ENCODE data around the gene PTPN4.

Gene PTPN4

DNA sequence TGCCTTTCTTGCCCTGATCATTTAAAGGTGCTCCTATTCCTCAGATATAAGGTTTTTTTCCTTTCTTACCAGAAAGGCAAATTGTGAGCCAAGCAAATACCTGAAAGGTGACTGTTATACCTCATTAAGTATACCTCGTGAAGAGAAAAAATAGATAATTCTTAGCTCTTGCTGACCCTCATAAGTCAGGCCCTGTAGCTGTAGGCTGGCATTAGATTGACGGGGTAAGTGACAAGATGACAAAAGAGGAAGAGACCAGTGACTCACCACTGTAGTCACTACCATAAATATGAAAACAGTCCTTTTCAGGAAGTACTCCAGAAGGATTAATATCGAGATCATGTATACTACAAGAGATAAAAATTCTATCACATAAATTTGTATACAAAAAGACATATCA, 104.6 kb downstream of the PTPN4 start:
- no peak for DNase-seq

DNA sequence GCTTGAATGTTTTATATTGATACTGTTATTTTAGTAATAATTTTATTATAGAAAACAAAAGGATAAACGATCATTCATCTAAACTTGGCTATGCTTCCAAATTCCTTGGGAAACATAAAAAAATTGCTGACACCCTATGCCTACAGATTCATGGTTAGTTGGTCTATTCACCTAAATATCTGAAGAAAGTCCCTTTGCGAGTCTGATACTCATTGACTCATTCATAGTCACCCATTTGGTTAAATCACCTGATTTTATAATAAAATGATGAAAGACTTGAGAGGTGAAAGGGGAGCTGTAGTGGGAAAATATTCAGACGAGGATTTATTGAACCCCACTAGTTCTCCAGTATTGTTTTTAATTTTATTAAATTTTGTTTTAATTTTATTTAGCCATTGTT, 112.0 kb downstream of the PTPN4 start:
- DNase-seq = no peak

DNA sequence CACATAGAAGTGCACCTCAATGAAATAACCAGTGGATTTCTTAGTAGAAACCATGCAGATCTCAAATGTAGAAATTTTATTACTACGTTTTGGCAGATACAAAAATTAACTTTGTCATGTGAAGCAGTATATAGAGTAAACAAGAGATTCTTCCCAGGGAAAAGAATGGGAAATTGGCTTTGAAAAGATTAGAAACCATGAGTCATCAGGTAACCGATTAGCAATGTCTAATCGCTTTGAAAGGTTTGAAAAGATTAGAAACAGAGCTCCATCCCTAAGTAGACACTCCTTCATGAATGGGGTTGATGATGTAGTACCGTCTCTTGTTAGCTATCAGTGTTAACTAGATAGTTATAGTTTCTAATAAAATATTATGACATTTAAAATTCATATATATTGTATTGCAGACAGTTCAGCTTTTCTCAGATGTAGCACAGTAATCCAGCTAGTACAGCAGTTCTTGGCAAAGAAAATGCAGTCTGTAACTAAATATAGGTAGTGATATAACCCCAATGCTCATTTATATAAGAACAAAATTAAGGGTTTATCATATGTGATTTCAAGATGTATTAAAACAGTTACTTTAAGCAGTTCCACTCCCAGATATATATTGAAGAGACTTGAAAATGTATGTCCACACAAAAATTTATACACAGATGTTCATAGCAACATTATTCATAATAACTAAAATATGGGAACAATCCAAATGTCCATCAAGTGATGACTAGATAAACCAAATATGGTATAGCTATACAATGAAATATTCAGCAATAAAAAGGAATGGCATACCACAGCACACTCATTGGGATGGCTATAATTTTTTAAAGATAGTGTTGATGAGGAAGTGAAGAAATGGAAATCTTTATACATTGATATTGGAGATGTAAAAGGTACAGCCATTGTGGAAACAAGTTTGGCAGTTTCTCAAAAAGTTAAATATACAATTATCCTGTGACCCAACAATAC, 113.9 kb downstream of the PTPN4 start:
- DNase-seq = no peak

- no peak for DNase-seq
Observed at GRCh38 chr2:119879502-119879901, 119.8 kb downstream of the PTPN4 start.

DNA sequence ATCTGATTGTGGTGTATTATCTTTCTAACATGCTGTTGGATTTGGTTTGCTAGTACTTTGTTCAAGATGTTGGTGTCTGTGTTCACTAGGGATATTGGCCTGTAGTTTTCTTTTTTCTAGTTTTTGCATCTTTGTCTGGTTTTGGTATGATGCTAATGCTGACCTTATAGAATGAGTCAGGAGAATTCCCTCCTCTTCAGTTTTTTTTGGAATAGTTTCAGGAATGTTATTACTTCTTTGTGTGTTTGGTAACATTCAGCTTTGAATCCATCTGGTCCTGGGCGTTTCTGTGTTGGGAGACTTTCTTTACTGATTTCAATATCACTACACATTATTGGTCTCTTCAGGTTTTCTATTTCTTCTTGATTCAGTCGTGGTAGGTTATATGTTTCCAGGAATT, 129.0 kb downstream of the PTPN4 start:
- DNase-seq = no peak

DNA sequence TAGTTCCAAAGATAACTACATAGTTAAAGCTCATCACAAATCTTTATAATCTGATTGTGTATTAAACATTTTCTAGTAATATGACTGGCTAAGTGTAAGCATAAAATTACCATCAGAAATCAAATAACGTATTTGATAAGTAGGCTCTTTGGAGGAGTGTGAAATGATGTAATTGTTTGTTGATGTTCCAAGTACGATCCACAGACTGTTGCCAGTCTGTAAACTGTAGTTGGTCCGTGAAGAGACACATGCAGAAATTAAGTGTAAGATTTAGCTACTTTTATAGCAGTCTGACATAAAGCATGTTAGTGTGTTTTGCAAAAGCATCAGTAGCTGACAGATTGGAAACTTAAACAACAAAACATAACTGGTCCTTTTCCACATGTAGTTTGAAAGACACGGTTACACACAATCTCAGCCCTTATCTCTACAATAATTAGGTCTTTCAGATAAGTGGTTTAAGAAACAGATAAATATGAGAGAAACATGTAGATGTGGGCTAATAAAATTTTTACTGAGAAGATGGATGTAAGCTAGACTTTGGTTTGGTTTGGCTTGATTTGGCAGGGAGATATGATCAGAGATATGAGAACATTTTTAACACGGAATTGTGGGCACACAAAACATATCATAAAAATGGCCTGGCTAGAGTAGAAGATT, 138.1 kb downstream of the PTPN4 start:
- DNase-seq = no peak

DNA sequence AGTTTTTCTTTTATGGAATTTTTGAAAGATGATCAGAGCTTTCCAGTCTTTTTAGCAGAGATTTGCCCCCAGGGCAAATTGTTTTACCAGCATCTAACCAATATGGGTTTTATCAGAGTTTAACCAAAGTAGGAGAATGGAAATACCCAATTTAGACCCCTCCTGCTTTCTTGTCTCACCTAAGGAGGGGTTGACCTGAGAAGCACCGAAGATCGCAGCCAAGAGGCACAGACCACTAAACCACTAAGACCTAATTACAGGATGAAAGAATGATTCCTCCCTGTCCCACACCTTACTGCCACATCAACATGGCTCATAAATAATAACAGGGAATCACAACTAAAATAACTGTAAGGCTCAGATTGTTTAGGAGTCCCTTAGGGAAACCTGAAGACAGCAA, 141.3 kb downstream of the PTPN4 start:
- no peak for DNase-seq

- DNase-seq = no peak
Observed at GRCh38 chr2:119910566-119910965, 150.8 kb downstream of the PTPN4 start.

GRCh38 chr2:119914266-119914665, 154.5 kb downstream of the PTPN4 start:
- no peak for DNase-seq

DNA sequence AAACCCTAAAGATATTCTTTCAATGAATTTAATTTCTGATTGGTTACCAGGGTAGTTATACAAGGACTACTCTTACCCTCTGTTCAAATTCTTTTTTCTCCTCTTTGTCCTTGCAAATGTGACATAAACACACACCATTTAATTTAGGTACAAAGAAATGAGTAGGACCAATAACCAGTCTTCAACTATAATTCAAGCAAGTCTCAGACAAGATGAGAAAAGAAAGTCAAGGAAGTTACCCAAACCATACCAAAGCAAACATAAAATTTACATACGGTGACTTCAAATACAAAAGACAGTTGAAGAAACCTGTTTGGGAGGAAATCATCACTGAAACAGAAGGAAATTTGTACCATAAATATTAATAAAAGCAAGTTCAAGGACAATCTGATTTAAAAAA, 162.1 kb downstream of the PTPN4 start:
- no peak for DNase-seq

DNA sequence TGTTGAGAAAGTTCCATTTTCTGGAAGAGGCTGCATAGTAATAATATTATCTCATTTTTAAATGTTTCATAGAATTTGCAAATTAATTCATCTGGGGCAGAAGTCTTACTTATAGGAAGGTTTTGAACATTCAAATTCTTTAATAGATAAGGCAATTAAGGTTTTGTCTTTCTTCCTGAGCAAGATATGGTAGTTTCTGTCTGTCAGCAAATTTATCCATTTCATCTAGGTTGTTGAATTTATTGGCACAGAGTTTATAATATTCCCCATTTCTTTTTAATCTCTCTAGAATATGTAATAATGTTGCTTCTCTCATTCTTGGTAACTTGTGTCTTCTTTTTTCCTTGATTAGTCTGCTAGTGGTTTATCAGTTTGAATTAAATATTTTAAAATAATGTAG, 163.0 kb downstream of the PTPN4 start:
- DNase-seq = no peak

- DNase-seq = no peak
Observed at GRCh38 chr2:119929537-119929936, 169.8 kb downstream of the PTPN4 start.

DNA sequence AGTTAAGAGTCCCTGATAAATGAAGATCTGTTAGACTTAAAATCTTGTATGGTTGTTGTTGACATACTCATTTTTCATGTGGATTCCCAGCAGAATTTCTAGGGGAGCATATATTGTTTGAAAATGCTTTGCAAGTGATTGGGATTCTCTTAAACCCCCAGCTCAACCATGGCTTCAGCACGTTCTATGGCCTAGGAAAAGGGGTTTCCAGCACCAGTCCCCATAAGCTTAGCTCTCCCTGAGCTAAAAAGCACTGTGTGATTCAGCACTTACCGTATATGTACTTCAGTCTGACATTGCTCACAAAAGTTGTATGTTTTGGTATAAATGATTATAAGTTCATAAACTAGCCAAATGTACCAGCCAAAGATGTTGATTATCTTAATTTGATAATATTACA, 173.1 kb downstream of the PTPN4 start:
- DNase-seq = no peak

DNA sequence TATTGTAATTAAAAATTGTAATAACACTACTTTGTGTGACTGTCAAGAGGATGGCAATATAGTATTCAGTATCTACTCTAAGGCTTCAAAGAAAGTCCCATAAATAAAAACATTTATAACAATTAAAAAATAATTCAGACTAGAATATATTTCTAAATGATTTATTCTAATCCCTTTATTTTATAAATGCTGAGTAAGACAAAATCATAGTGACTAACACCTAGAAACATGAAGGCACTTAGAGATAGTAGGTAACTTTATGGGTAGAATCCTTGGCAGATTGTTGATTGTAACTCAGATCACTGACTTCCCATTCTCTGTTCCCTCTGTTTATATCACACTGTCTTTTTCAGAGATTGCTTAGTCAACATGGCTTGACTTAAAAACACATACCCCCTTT, 174.6 kb downstream of the PTPN4 start:
- no peak for DNase-seq

DNA sequence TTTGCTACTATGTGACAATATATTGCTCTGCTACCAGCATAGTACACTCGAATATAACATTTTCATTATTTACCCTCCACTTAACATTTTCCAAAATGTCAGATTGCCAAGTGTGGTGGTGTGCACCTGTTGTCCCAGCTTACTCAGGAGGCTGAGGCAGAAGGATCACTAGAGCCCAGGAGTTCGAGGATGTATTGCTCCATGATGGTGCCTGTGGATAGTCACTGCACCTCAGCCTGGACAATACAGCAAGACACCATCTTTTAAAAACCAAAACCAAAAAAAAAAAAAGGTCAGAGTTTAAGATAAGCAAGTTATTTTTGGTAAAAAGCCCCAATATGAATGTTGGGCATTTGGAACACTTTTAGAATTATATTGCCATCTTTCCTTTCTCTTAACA, 178.0 kb downstream of the PTPN4 start:
- DNase-seq = no peak

- DNase-seq = no peak
Observed at GRCh38 chr2:119939915-119940314, 180.2 kb downstream of the PTPN4 start.

DNA sequence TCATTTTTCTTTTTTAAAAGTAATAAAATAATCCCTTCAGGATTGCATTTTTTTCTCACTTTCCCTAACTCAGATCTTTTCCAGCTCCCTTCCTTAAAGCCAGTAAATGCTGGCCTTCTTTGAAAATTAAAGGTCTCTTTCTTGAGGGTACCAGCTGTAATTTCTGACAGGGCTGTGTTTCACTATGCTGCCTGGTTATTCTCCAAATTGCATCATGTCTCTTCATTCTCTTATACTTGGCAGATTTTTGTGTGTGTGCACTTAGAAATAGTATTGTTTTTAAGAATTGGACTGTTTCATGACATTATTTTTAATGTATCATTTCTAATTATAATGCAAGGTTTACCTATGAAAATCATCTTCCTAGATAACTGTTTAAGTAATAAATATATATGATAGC, 181.1 kb downstream of the PTPN4 start:
- no peak for DNase-seq

DNA sequence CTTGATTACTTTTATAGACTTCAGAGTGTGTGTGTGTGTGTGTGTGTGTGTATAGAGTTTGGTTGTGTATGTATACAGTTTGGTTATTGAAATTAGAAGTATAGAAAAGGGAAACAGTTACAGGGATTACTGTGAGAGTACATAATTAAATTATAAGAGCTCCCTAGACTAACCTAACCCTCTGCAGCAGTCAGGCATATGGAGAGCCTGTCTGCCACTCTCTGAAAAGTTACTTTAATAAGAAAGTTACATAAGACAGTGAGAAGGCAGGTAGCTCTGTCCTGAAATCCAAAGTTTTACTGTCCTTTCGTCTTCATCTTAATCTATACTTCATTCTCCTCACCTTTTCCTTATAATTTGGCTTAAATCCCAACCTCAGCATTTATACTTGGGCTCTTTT, 181.7 kb downstream of the PTPN4 start:
- DNase-seq = no peak

GRCh38 chr2:119941981-119942513, 182.3 kb downstream of the PTPN4 start:
- DNase-seq = no peak

DNA sequence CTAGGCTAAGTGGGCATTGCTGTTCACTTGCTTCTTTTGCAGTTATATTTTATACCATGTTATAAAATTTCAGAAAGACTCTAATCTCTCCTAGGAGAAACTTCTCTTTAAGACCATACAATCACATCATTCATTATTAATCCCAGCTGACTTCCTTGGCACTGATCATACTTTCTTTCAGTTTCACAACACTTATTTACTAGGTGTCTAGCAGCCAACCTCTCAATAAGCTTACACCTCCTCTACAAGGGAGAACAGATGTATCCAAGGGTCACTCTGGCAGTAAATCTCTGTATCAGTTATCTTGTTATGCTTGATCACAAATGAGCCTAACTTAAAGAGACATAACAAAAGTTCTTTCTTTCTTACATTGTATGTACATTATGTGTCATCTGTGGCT, 183.3 kb downstream of the PTPN4 start:
- no peak for DNase-seq

DNA sequence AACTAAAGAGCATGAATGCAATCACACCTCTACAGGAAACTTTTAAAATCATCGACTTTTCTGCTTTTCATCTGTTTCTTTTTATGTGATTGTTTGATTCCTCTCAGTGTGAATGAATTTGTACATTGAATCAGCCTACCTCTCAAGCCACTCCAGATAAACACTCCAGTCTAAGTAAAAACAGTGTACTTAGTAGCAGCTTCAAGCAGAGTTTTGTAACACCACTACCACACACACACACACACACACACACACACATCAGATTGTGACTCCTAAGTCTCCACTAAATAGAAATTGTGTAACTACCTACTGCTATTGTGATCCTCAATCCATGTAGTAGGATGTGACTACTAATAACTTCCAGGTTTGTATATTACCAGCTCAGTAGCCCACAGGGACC, 187.8 kb downstream of the PTPN4 start:
- no peak for DNase-seq

DNA sequence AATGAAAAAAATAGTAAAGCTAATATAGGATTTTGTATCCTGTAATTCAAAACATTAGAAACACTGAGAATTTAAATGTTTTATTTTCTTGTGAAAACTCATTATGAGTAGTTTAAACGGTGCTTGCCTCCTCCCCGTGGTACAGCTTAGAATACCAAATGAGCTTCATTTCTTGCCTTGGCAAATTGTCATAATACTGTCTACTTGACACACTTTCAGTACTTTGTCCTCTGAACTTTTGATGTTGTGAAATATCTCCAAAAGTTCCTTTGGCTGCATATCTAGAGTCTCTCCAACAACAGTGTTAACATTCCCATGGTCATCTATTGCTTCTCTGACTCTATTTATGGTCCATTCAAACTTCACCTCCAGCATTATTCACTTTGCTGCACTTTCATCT, 191.2 kb downstream of the PTPN4 start:
- no peak for DNase-seq

DNA sequence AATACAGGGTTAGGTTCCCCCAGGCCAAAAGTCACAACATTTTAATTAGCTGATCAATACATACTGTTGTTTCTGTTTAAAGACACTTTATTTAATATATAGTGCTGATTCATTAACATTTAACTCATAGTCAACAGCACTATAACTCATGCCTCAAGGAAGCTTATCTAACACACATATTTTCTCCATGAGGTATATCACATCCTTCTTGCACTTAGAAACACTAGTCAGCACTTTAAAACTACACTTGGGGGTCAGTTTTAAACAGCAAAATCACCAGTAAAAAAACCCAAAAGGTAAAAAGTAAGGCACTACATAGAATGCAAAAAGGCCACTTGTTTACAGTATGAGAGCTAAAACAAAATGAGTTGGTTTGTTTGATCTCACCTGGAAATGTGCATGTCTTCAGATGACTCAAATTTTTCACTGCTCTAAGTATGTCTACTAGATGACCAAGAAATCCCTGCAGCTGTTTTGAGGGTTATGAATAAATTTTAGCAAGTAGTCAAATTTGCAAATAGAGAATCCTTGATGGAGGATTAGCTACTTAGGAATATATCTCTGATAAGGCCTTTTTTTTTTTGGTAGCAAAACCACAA, 199.0 kb downstream of the PTPN4 start:
- DNase-seq = no peak

GRCh38 chr2:119960821-119961220, 201.1 kb downstream of the PTPN4 start:
- DNase-seq = no peak
